Activated CD4-positive, alpha-beta T cell treated with anti-CD3 and anti-CD28 coated beads, Interleukin-10, Interleukin-2, amounts not matched to agents 100 ng/mL and 50 ng/mL, durations not matched to agents 16 hours and 8 hours (primary cell): ENCODE measurements around the gene CD69.

Experiments
- DNase-seq: peaks from one replicate; pipeline ENCODE4 v3.0.0-alpha.2; 2020

The CD69 gene

GRCh38 chr12:9779209-9779608, 18.5 kb upstream of the CD69 start:
- DNase-seq, result no peak

DNA sequence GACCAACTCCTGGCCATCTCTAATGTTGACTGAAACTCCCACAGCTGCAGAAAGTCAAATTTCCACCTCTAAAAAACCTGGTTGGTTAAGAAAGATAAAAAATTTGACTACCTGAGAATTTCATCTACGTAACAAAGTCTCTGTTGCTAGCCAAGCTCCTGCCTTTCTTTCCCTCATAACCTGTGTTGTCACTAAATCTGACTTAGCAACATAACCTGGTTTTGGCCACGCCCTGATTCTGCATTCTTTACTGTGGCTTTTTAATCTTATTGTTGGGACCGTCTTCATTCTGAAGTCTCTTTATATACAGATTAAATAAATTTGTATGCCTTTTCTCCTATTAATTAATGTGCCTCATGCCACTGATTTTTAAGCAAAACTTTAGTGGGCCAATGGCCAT, 16.1 kb upstream of the CD69 start:
- DNase-seq, result no peak

- DNase-seq, result no peak
These were observed 12.6 kb upstream of the CD69 start for GRCh38 chr12:9773216-9773877.

DNA sequence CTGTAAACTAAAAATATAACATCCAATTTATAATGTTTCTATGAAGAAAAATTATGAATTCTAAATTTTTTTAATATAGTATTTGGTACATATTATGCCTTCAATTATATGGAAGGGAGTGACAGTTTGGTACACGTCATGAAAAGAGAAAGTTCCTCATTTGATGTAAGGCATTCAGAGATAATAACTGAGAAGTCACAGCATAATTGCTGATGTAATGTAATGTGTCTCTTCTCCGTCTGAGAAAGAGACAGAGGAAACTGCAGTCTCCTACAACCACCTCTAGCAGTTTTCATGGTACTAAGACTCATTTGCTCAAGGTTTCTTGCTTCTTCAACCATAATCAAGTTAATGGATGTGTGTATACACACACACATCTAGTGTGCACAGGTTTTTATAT, 2.3 kb upstream of the CD69 start:
- no peak for DNase-seq

DNA sequence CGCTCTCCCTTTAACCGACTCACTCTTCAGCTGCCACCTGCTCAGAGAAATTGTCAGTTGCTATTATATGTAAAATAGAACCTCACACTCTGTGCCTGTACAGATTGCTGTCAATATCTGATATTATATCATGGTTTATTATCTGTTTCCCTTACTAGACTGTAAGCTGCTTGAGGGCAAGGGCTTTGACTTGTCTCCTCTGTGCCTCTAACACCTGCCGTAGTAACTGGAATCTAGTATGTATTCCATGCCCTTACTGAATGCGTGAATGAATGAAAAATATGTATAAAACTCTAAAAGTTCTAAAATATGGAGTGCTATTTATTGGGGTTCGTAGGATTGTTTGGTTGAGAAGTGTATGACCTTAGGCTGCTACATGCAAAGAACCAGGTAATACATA, 1.7 kb upstream of the CD69 start:
- DNase-seq, result no peak

- peak; percentile 69 for DNase-seq
These were observed 699 bp upstream of the CD69 start for GRCh38 chr12:9761419-9761781.

- peak; percentile 41 for DNase-seq
These were observed 581 bp downstream of the CD69 start for GRCh38 chr12:9760120-9760519.

DNA sequence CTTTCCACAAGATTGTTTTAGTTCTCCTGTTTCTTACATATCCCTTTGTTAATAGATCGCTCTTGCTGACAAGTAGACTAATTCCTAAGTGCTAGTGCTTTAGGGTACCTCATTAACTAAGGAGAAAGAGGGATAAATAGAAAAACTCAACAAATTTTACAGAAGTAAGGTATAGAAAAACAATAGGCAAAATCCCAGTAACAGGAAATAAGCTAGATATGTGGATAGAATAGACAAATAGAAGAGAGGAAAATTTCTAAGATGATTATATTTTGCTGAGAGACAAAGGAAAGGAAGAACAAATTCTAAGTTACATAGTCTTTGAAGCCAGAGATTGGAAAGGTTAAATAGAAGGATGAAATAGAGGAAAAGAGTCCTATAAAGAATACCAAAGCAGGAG, 1.0 kb downstream of the CD69 start:
- no peak for DNase-seq

DNA sequence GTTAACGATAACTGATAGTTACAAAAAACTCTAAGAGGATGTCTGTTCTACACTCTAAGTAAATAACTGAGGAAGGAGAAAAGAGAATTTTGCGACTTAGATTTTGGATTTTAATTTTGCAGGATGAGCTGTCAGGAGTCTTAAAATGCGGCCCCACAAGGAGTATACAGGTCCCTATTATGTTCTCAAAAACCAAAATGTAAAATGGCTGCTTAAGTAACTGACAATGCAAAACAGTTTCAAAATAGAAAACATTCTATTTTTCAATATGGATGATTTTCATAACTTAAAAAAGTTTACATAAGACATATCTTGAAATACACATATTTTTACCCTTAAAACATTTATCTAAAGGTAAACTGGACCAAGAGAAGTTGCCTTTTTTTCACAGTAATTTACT, 2.6 kb downstream of the CD69 start:
- DNase-seq, result peak; percentile 42

DNA sequence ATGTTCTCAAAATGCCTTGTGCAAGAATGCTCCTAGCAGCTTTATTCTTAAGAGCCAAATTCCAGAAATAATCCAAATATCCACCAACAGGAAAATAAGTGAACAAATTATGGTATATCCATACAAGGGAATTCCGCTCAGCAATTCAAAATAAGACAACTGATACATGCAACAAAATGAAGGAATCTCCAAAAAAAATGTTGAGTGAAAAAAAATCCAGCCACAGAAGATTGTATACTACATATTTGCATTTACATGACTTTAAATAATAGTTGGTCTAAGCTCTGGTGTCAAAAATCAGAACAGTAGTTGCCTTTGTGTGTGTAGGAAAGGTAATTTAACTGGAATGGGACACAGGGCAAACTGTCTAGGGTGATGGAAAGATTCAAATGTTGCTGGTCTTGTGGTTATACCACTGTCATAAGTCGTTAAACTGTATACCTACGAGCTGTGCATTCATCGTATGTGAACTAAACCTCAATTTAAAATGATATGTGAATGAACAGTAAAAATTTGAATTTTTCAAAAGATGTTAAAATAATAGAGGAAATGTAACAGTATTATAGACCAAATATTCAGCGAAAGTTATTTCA, 3.2 kb downstream of the CD69 start:
- peak; percentile 58 for DNase-seq

DNA sequence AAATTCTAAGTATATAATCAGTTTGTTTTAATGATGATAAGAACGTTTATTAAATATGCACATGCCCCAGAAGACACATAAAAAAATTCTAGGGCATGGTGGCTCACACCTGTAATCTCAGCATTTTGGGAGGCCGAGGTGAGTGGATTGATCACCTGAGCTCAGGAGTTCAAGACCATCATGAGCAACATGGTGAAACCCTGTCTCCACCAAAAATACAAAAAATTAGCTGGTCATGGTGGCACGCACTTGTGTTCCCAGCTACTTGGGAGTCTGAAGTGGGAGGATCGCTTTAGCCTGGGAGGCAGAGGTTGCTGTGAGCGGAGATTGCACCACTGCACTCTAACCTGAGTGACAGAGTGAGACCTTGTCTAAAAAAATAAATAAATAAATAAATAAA, 4.0 kb downstream of the CD69 start:
- no peak for DNase-seq

GRCh38 chr12:9756170-9756569, 4.5 kb downstream of the CD69 start:
- DNase-seq, result no peak

DNA sequence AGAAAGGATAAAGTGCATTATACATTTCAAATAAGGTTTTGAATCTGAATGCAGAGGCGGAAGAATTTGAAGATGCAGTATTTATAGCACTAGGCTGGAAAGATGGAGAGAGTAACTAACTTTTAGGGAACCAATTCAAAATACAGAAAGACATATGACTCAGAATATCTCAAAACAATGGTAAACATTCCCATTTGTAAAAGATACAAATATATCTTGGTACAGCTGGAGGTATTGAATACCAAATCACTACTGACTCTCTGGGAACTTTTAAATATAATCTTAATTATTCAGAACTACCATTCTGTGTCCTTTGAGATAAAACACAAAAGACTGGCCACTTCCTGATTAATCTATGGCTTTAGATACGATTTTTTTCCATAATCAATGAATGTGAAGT, 5.1 kb downstream of the CD69 start:
- no peak for DNase-seq

DNA sequence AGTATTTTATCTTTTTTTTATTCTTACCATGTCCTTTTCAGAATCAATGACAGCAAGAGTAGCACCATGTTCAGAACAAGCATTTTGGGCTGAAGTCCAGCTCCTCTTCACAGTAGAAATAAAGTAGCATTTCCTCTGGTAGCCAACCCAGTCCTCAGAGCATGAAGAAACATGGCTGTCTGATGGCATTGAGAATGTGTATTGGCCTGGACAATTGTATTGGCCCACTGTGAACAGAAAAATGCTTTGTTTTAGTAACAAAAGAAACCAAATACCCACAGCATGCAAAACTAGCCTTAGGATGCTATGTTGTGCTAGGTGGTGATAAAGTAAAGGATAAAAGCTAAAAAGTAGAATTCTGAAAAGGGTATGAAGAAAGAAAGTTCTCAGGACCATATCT, 5.7 kb downstream of the CD69 start:
- no peak for DNase-seq

- DNase-seq, result no peak
These were observed 6.4 kb downstream of the CD69 start for GRCh38 chr12:9754099-9754927.

DNA sequence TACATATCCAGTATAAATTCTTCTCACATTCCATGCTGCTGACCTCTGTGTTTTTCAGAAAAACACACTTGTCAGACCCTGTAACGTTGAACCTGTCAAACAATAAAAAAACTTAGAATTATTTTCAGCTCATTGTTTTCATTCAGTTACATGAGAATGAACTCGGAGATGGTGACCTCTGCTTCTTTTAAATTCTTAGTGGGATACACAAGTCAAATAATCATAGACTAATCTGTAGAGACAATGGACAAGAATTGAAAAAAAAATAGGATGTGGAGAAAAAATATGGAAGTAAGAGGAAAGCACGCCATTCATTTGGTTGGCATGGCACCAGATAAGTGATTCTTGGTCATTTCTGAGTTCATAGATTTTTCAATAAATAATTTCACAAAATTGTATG, 7.2 kb downstream of the CD69 start:
- no peak for DNase-seq

GRCh38 chr12:9753073-9753472, 7.6 kb downstream of the CD69 start:
- DNase-seq, result no peak

DNA sequence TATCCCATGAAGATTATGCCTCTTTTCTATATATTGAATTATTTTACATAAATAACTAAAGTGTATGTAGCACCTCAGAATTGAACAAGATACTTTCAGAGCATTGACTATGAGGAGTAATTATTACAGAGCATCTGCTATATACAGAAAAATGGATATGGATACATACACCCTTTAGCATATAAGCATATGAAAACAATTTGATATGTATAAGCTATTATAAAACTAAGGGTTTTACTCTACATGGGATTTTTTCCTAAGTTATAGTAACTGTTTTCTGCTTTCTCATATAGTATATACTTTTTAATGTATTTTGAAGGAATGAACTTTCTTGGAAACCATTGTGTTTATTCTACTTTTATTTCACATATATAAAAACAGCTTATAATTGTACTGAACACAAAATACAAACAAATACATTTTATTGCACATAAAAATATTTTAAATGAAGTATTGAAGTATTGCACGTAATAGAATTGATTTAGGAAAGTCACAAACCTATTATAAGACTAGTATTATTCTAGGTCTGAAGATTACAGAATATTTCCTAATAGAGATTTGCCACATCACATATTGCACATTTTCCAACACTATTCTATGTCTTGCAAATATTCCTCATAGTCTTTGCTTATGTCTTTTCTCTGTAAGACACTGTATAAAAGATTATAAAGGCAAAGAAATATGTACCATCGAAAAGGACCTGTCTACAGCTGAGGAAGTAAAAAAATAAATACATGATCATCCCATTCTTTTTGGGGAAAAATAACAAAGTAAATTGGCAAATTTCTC, 8.4 kb downstream of the CD69 start:
- no peak for DNase-seq

- no peak for DNase-seq
These were observed 9.2 kb downstream of the CD69 start for GRCh38 chr12:9751204-9752144.

- peak; percentile 83 for DNase-seq
These were observed 10.2 kb downstream of the CD69 start for GRCh38 chr12:9750276-9751203.

GRCh38 chr12:9749640-9750039, 11.1 kb downstream of the CD69 start:
- no peak for DNase-seq
